Measurements from ENCODE around the gene OSGIN1. TPM values are rescaled to one million over a fixed set of nuclear protein-coding genes. Genes with fewer than 3 reads are reported as not detected.

The OSGIN1 gene
- total RNA-seq, 1 donor from 2014 or later, result 2.4 TPM

GRCh38 chr16:84013787-84014569, 60.9 kb downstream of the OSGIN1 start:
- TF ChIP-seq CTCF (conservative IDR thresholded peaks at IDR 0.05), result no peak
- Mint-ChIP-seq H3K4me3 (no peak overlapping the region), H3K27me3 (ENCODE audit: low read depth) (no peaks in the 10 kb centered on the region), H3K36me3 (ENCODE audit: low read depth) (no peaks in the 10 kb centered on the region), H3K9me3 (peaks cover 5% of the 10 kb centered on the region), H3K27ac (ENCODE audit: unreplicated experiment) (no peak overlapping the region), H3K4me1 (no peaks in the 10 kb centered on the region)
- peak; percentile 38 for DNase-seq (ENCODE audit: low read depth, low spot score)

GRCh38 chr16:84014570-84015327, 61.7 kb downstream of the OSGIN1 start:
- no peak for DNase-seq (ENCODE audit: low read depth, low spot score)
- no peak overlapping the region for H3K27ac Mint-ChIP-seq (ENCODE audit: unreplicated experiment)
- no peaks in the 10 kb centered on the region for H3K27me3 Mint-ChIP-seq (ENCODE audit: low read depth)
- TF ChIP-seq CTCF (conservative IDR thresholded peaks at IDR 0.05), result no peak
- H3K4me1 Mint-ChIP-seq, result no peaks in the 10 kb centered on the region
- no peak overlapping the region for H3K4me3 Mint-ChIP-seq
- peaks cover 4% of the 10 kb centered on the region for H3K36me3 Mint-ChIP-seq (ENCODE audit: low read depth)
- peaks cover 9% of the 10 kb centered on the region for H3K9me3 Mint-ChIP-seq

GRCh38 chr16:84015399-84015798, 62.4 kb downstream of the OSGIN1 start:
- no peak for TF ChIP-seq CTCF (conservative IDR thresholded peaks at IDR 0.05)
- Mint-ChIP-seq H3K9me3 (peaks cover 9% of the 10 kb centered on the region), H3K4me3 (no peak overlapping the region), H3K27me3 (ENCODE audit: low read depth) (no peaks in the 10 kb centered on the region), H3K4me1 (no peaks in the 10 kb centered on the region), H3K27ac (ENCODE audit: unreplicated experiment) (no peak overlapping the region), H3K36me3 (ENCODE audit: low read depth) (peaks cover 4% of the 10 kb centered on the region)
- DNase-seq (ENCODE audit: low read depth, low spot score), result no peak

Other genes with a start within 250 kb of the OSGIN1 start
- 237 and 241 TPM in 2 replicates for gene HSBP1, start 145.3 kb upstream of the OSGIN1 start, total RNA-seq
- 5.2 and 5.5 TPM in 2 replicates for gene MLYCD, start 54.1 kb upstream of the OSGIN1 start, total RNA-seq
- gene NECAB2, start 15.0 kb downstream of the OSGIN1 start, total RNA-seq, result 16.2 and 19.6 TPM in 2 replicates
- not detected in 2 replicates for gene SLC38A8, start 89.6 kb downstream of the OSGIN1 start, total RNA-seq
- 53.8 and 59.0 TPM in 2 replicates for gene MBTPS1, start 163.7 kb downstream of the OSGIN1 start, total RNA-seq
- gene HSDL1, start 191.9 kb downstream of the OSGIN1 start, total RNA-seq, result 68.2 TPM in 2 replicates
- gene DNAAF1, start 192.1 kb downstream of the OSGIN1 start, total RNA-seq, result 0.20 and 0.35 TPM in 2 replicates
- gene TAF1C, start 233.8 kb downstream of the OSGIN1 start, total RNA-seq, result 76.0 and 86.4 TPM in 2 replicates
- gene ADAD2, start 237.9 kb downstream of the OSGIN1 start, total RNA-seq, result not detected in 2 replicates